ENCODE measurements around the gene LECT2.

LECT2 gene

GRCh38 chr5:135930029-135930948 is 24.5 kb downstream of the LECT2 start:
- no peak for DNase-seq

- DNase-seq: no peak
Observed at GRCh38 chr5:135921388-135921787, 33.4 kb downstream of the LECT2 start.

GRCh38 chr5:135920199-135920598 is 34.6 kb downstream of the LECT2 start:
- DNase-seq: no peak

GRCh38 chr5:135916638-135917263 is 38.0 kb downstream of the LECT2 start:
- no peak for DNase-seq

GRCh38 chr5:135915466-135916001 is 39.2 kb downstream of the LECT2 start:
- DNase-seq: no peak

GRCh38 chr5:135913713-135914626 is 40.8 kb downstream of the LECT2 start:
- DNase-seq: no peak

- no peak for DNase-seq
Observed at GRCh38 chr5:135905144-135905543, 49.6 kb downstream of the LECT2 start.

- no peak for DNase-seq
Observed at GRCh38 chr5:135901633-135902032, 53.1 kb downstream of the LECT2 start.

- no peak for DNase-seq
Observed at GRCh38 chr5:135900276-135900675, 54.5 kb downstream of the LECT2 start.

GRCh38 chr5:135898651-135899050 is 56.1 kb downstream of the LECT2 start:
- DNase-seq: no peak
